HepG2 (cell line): ENCODE measurements around the gene ACAD8. TPM values are rescaled to one million over a fixed set of nuclear protein-coding genes. Genes with fewer than 3 reads are reported as not detected.

ENCODE experiments used
- AGO1 ChIP-seq: fragments of 200-400 bp; formaldehyde crosslinking; IDR thresholded peaks from 2 replicates; pipeline ENCODE4 v1.6.1; 2017; ENCODE audit warnings: mild to moderate bottlenecking, low read depth, low read length, moderate library complexity; ENCODE audit not compliant: poor library complexity, severe bottlenecking
- ARNT2 ChIP-seq: sonication (generic); formaldehyde crosslinking; IDR thresholded peaks from 2 replicates; pipeline ENCODE4 v1.8.0; 2022; ENCODE audit warnings: mild to moderate bottlenecking, low read depth, missing genetic modification reagents, moderate library complexity
- DPF2 ChIP-seq: sonication (generic); formaldehyde crosslinking; IDR thresholded peaks from 2 replicates; pipeline ENCODE4 v1.4.0; 2020; ENCODE audit warnings: mild to moderate bottlenecking, low read depth, missing genetic modification reagents, borderline replicate concordance
- HMGA1 ChIP-seq: sonication (generic); formaldehyde crosslinking; conservative IDR thresholded peaks from 2 replicates; pipeline ENCODE4 v1.4.0; 2020; ENCODE audit warnings: missing genetic modification reagents
- HOXA5 ChIP-seq: sonication (generic); formaldehyde crosslinking; IDR thresholded peaks from 2 replicates; pipeline ENCODE4 v1.4.0; 2020; ENCODE audit warnings: missing genetic modification reagents
- JARID2 ChIP-seq: sonication (generic); formaldehyde crosslinking; IDR thresholded peaks from 2 replicates; pipeline ENCODE4 v1.8.1; 2023; ENCODE audit warnings: missing genetic modification reagents, inconsistent platforms; ENCODE audit not compliant: insufficient replicate concordance
- JUN ChIP-seq: sonication (generic); formaldehyde crosslinking; IDR thresholded peaks from 2 replicates; pipeline ENCODE4 v1.4.0; 2020; ENCODE audit warnings: mild to moderate bottlenecking, missing genetic modification reagents
- MED13 ChIP-seq: sonication (generic); formaldehyde crosslinking; IDR thresholded peaks from 2 replicates; pipeline ENCODE4 v1.5.0; 2020; ENCODE audit warnings: missing genetic modification reagents
- NFKBIZ ChIP-seq: IDR thresholded peaks from 2 replicates; pipeline ENCODE4 v1.6.1; 2018; ENCODE audit warnings: missing genetic modification reagents, missing compliant biosample characterization
- SCMH1 ChIP-seq: sonication (generic); formaldehyde crosslinking; IDR thresholded peaks from 2 replicates; pipeline ENCODE4 v1.9.0; 2021; ENCODE audit warnings: missing genetic modification reagents, mild to moderate bottlenecking, borderline replicate concordance
- SOX13 ChIP-seq, 3 experiments: fragments of 450-650 bp in 1 of 3; sonication (generic) in 1 of 3; formaldehyde crosslinking in 1 of 3; IDR thresholded peaks in 2 of 3; conservative IDR thresholded peaks in 1 of 3; 2 replicates each; pipeline versions ENCODE4 v1.5.0 to v1.6.1; 2016 to 2020; ENCODE audit warnings: antibody characterized with exemption in 1 of 3, mild to moderate bottlenecking in 1 of 3, missing compliant biosample characterization in 1 of 3, missing genetic modification reagents in 1 of 3, moderate library complexity in 1 of 3
- ZNF282 ChIP-seq: fragments of 450-650 bp; IDR thresholded peaks from 2 replicates; pipeline ENCODE4 v1.6.1; 2018; ENCODE audit not compliant: partially characterized antibody
- ZNF616 ChIP-seq: sonication (generic); formaldehyde crosslinking; IDR thresholded peaks from 2 replicates; pipeline ENCODE4 v1.5.0; 2020; ENCODE audit warnings: low read depth, mild to moderate bottlenecking, missing genetic modification reagents
- ZNF629 ChIP-seq: sonication (generic); formaldehyde crosslinking; conservative IDR thresholded peaks from 2 replicates; pipeline ENCODE4 v1.5.0; 2020; ENCODE audit warnings: missing genetic modification reagents
- polyA plus RNA-seq, 8 experiments: library from polyadenylated mRNA; depleted of rRNA in 3 of 8; stranded (reverse) in 7 of 8; unstranded in 1 of 8; fragments of >200 nt; fragmentation: Illumina TruSeq in 4 of 8; extraction: Trizol in 4 of 8; gene quantifications; 2 replicates each; pipeline versions ENCODE4 v1.2.1 to v1.2.3, GENCODE V29; 2011 to 2016; ENCODE audit warnings: low read depth in 4 of 8, missing spikeins in 1 of 8, mixed read lengths in 1 of 8; ENCODE audit not compliant: insufficient read depth in 1 of 8
- total RNA-seq, 5 experiments: library from RNA; depleted of rRNA; stranded (reverse); fragments of >200 nt; fragmentation: Illumina TruSeq; extraction: Trizol; gene quantifications; 2 replicates each; pipeline ENCODE4 v1.2.3, GENCODE V29; 2016; ENCODE audit warnings: low read depth in 1 of 5
- TF ChIP-seq, protein P1 (sequence below): sonication (generic); formaldehyde crosslinking; IDR thresholded peaks from 2 replicates; pipeline ENCODE4 v1.8.1; 2023; ENCODE audit warnings: missing genetic modification reagents, inconsistent platforms, borderline replicate concordance
- TF ChIP-seq, protein P2 (sequence below), 2 experiments: IDR thresholded peaks; 2 replicates each; pipeline ENCODE4 v1.6.1; 2011 to 2012; ENCODE audit warnings: low read length in 2 of 2, borderline replicate concordance in 1 of 2, low read depth in 1 of 2, mild to moderate bottlenecking in 1 of 2, moderate library complexity in 1 of 2
- TF ChIP-seq, protein P3 (sequence below): sonication (generic); formaldehyde crosslinking; IDR thresholded peaks from 2 replicates; pipeline ENCODE4 v1.5.1; 2020; ENCODE audit warnings: missing genetic modification reagents, mild to moderate bottlenecking, borderline replicate concordance
- TF ChIP-seq, protein P4 (sequence below): sonication (generic); formaldehyde crosslinking; IDR thresholded peaks from 2 replicates; pipeline ENCODE4 v1.4.0; 2020; ENCODE audit warnings: missing genetic modification reagents, mild to moderate bottlenecking, borderline replicate concordance

The ACAD8 gene
- total and polyA plus RNA-seq, 2 of the 13 experiments (the other 11 are each of a cell fraction or from before 2014, with no cell fraction given) = 13.5 to 20.3 TPM

DNA sequence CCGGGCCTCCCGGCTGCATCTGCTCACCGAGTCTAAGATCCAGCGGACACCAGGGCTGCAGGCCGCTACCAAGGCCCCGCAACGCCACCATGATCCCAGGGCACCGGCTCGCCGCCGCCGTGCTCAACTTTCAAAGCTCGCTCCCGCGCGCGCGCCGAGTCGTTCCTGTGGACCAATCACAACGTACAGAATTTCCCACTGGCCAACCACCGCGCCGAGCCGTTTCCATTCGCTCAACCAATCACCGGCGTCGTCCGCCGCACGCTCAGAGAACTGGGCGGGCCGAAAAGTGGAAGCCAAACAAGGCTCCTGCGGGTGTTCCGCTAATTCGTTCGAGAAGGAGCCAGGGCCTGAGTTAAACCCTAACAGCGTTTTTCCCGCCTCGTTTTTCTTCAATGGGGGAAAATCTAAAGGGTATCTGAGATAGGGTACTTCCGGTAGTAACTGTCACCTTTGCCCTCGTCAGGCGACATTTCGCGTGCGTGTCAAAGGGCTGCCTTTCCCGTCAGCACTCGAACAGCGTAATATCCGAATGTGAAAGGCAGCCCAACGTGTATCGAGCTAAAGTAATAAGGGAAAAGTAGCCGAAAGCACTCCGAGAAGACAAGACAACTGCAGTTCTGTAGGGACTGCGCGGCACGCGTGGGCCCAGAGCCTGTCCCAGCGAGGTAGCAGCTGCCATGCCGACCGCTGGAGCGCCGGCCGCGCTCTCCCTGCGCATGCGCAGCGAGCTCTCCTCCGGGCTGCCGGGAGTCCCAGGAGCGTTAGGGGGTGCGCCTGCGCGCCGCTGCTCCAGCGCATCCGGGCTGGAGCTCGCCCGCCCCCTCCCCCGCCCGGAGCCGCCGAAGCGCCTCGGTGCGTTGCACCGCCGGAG lies 29.3 kb upstream of the ACAD8 start, which contains the start of the genes NCAPD3 and VPS26B (continued):
- TF ChIP-seq ZNF616 (CRISPR knock-in tag) = peak; percentile 30; the same call in 1 of the 2 replicates
- TF ChIP-seq HMGA1 (CRISPR knock-in tag) = no peak
- no peak for TF ChIP-seq MED13 (CRISPR knock-in tag)
- TF ChIP-seq DPF2 (CRISPR knock-in tag) = no peak
- TF ChIP-seq AGO1 = peak; percentile 12
- no peak; the same call in 1 of the 2 replicates for TF ChIP-seq NFKBIZ (CRISPR knock-in tag)
- no peak for TF ChIP-seq ZNF282
- TF ChIP-seq SOX13 (IDR thresholded peaks at IDR 0.05) = no peak
- TF ChIP-seq SOX13 (CRISPR knock-in tag; conservative IDR thresholded peaks at IDR 0.05 in 1 of 2, IDR thresholded peaks at IDR 0.05 in 1 of 2) = no peak
- TF ChIP-seq, protein P1, sequence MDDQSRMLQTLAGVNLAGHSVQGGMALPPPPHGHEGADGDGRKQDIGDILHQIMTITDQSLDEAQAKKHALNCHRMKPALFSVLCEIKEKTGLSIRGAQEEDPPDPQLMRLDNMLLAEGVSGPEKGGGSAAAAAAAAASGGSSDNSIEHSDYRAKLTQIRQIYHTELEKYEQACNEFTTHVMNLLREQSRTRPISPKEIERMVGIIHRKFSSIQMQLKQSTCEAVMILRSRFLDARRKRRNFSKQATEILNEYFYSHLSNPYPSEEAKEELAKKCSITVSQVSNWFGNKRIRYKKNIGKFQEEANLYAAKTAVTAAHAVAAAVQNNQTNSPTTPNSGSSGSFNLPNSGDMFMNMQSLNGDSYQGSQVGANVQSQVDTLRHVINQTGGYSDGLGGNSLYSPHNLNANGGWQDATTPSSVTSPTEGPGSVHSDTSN (CRISPR knock-in tag) = no peak
- TF ChIP-seq, protein P2, sequence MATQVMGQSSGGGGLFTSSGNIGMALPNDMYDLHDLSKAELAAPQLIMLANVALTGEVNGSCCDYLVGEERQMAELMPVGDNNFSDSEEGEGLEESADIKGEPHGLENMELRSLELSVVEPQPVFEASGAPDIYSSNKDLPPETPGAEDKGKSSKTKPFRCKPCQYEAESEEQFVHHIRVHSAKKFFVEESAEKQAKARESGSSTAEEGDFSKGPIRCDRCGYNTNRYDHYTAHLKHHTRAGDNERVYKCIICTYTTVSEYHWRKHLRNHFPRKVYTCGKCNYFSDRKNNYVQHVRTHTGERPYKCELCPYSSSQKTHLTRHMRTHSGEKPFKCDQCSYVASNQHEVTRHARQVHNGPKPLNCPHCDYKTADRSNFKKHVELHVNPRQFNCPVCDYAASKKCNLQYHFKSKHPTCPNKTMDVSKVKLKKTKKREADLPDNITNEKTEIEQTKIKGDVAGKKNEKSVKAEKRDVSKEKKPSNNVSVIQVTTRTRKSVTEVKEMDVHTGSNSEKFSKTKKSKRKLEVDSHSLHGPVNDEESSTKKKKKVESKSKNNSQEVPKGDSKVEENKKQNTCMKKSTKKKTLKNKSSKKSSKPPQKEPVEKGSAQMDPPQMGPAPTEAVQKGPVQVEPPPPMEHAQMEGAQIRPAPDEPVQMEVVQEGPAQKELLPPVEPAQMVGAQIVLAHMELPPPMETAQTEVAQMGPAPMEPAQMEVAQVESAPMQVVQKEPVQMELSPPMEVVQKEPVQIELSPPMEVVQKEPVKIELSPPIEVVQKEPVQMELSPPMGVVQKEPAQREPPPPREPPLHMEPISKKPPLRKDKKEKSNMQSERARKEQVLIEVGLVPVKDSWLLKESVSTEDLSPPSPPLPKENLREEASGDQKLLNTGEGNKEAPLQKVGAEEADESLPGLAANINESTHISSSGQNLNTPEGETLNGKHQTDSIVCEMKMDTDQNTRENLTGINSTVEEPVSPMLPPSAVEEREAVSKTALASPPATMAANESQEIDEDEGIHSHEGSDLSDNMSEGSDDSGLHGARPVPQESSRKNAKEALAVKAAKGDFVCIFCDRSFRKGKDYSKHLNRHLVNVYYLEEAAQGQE (IDR thresholded peaks at IDR 0.05; ENCODE audit: borderline replicate concordance in 1 of 2, low read depth in 1 of 2, low read length in 2 of 2) = no peak; a peak in 1 of 4 replicates
- TF ChIP-seq ARNT2 = peak; percentile 79; the same call in 1 of the 2 replicates
- peak; percentile 78 for TF ChIP-seq HOXA5 (CRISPR knock-in tag)
- TF ChIP-seq, protein P3, sequence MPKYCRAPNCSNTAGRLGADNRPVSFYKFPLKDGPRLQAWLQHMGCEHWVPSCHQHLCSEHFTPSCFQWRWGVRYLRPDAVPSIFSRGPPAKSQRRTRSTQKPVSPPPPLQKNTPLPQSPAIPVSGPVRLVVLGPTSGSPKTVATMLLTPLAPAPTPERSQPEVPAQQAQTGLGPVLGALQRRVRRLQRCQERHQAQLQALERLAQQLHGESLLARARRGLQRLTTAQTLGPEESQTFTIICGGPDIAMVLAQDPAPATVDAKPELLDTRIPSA = 0 out of 2 replicates have a peak, but pooled peaks have one; percentile 54
- TF ChIP-seq SCMH1 (CRISPR knock-in tag) = no peak
- TF ChIP-seq, protein P4, sequence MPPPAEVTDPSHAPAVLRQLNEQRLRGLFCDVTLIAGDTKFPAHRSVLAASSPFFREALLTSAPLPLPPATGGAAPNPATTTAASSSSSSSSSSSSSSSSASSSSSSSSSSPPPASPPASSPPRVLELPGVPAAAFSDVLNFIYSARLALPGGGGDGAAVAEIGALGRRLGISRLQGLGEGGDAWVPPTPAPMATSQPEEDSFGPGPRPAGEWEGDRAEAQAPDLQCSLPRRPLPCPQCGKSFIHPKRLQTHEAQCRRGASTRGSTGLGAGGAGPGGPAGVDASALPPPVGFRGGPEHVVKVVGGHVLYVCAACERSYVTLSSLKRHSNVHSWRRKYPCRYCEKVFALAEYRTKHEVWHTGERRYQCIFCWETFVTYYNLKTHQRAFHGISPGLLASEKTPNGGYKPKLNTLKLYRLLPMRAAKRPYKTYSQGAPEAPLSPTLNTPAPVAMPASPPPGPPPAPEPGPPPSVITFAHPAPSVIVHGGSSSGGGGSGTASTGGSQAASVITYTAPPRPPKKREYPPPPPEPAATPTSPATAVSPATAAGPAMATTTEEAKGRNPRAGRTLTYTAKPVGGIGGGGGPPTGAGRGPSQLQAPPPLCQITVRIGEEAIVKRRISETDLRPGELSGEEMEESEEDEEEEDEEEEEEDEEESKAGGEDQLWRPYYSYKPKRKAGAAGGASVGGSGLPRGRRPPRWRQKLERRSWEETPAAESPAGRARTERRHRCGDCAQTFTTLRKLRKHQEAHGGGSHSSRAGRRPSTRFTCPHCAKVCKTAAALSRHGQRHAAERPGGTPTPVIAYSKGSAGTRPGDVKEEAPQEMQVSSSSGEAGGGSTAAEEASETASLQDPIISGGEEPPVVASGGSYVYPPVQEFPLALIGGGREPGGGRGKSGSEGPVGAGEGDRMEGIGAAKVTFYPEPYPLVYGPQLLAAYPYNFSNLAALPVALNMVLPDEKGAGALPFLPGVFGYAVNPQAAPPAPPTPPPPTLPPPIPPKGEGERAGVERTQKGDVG (CRISPR knock-in tag) = no peak
- no peak for TF ChIP-seq JARID2 (CRISPR knock-in tag)
- TF ChIP-seq JUN = no peak; the same call in 1 of the 2 replicates
- 0 out of 2 replicates have a peak, but pooled peaks have one; percentile 18 for TF ChIP-seq ZNF629
